GM18868 (cell line): ENCODE measurements around the gene TRIM21.
A peak's percentile ranks its signal among the peaks of the same experiment; 100 is the strongest.
"Not testable (repeated sequence)": the region's sequence is repeated elsewhere in the genome, so short reads cannot be mapped to it uniquely, and the experiment has no call there.

ENCODE experiments used
- ATAC-seq: cut with Tn5 transposase; IDR thresholded peaks from one replicate; pipeline ENCODE4 v1.9.1; 2021; ENCODE audit warnings: mild to moderate bottlenecking, moderate library complexity; ENCODE audit not compliant: unreplicated experiment

TRIM21 gene

DNA sequence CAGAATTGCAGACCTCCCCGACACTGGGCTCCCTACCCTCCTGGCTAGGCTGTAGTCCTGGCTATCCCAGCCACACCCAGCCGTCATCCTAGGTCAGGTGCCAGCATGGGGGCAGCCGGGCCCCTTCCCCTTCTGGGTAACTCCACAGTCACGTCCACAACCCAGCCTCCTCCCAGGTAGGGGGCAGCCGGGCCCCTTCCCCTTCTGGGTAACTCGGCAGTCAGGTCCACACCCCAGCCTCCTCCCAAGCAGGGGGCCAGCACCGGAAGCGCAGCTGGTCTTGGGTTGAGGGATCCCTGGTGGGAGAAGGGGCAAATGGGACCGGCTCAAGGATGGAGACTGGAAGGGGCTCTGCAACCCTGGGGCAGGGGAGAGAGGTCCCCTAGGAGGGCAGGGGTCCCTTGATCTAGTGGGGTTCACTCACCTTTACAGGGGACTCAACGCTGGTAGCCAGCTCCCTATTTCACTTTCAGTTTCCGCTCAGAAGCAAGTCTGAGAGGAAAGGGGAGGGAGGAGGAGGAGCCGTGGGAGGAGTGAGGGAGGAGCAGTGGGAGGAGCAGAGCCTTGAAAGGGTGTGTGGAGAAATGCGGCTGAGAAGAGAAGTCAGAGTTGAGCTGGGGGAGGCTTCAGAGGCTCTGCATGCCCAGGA lies at the start of gene TRIM21:
TRIM21 (minus strand) TSS at position 494 of the 649 bp plus-strand sequence. CDS start 3,293 bp downstream, outside the sequence.
- peak; percentile 100 for ATAC-seq

DNA sequence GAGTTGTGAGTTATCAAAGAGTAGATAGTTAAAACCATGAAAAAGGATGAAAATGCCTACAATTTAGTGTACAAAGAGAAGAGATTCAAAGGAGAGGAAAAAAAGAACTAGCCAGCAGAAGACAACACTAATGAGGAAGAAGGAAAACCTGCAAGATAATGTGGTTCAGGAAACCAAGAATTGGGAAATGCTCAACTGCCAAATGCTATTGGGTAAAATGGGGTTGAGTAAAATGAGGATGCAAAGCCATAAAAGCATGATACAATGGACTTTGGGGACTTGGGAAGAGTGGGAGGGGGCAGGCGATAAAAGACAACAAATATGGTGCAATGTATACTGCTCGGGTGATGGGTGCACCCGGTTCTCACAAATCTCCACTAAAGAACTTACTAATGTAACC lies 48.0 kb upstream of the TRIM21 start:
- no peak for ATAC-seq

DNA sequence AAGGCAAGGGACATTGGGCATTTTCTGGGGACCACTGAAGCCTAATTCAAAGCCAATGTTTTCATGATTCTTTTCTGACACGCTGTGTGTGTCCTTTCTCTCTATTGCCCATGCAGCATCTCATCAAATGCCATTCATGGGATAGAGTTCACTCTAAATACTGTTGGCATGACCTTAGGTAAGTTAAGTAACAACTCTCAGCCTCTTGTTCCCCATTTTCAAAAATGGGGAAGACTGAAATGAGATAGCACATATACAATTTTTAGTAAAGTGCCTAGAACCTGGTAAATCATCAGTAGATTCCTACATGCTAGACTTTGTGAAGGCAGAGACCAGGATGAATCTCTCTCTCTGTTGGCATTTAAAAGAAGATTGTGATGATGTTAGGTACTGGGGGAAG lies 42.9 kb upstream of the TRIM21 start:
- no peak for ATAC-seq

DNA sequence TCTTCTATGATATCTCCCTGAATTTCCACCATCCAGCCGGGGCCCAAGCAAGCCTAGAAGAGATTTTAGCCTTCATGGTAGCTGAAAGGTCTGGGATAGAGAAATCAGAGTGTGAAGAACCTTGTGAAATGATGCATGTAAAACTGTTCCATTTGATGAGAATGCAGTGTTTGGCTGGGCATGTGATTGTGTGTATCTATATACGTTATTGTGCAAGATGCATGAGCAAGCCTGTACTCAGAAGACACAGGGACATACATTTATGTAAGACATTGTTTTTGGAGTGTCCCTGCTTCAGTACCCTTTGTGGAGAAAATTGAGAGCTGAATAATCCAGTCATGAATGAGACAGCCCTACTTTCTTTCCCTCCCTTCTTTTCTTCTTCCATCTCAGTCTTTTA lies 40.4 kb upstream of the TRIM21 start:
- ATAC-seq, result no peak

DNA sequence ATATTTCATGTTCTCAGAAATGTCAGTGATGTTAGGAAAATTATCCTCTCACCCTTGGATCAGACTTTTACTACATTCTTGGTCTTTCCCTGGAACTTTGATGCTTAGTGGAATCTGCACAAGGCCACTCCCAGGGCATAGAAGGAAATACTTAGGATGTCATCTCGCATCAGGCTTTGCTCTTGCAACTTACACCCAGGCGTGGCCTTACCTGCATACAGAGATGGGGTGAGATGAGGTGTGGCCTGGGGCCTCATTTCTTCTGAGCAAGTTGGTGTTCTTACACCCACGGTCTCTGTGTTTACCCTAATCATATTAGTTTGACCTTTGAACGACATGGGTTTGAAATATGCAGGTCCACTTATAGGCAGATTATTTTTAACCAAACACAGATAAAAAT lies 36.5 kb upstream of the TRIM21 start:
- no peak for ATAC-seq

DNA sequence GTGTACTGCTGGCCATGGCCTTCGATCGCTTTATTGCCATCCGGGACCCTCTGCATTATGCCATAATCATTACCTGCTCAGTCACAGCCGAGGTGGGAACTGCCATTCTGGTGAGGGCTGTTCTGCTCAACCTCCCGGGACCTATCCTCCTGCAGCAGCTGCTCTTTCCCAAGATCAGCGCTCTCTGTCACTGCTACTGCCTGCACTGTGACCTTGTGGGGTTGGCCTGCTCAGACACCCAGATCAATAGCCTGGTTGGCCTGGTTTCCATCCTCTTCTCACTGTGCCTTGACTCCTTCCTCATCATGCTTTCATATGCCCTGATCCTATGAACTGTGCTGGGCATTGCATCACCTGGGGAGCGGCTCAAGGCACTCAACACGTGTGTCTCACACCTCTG lies 24.9 kb upstream of the TRIM21 start:
- no peak for ATAC-seq

DNA sequence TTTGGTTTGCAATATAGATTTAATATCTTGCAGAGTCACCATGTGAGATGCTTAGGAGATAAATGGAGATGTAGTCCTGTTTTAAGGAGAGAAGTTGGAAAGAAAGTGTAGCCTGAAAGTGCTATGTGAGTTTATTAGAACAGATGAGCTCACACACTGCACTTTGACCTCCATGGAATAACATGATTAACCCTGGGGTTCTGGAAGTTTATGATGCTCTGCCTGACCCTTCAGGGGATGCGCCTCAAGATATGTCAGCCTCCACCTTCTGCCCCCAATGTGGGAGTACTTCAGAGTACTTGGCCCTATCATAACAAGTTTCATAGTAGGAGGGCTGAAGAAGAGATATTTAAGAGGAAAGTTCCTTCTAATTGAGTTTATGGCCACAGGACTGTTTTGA lies 23.3 kb upstream of the TRIM21 start:
- no peak for ATAC-seq

DNA sequence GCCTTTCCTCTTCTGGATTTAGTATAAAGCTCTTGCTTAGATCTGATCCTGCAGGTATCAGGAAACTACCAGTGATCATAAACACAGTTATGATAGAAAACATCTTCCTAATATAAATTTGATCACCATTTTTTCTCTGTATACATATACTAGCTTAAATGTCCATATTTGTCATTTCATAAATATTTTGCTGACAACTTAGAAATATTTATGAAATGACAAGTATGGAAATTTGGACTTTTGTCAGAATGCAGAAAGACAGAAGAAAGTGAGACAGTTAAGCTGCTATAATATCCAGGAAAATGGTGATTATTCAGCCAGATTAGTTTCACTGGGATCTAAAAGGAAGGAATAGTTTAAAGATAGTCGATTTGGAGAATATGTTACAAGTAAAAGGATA lies 22.8 kb upstream of the TRIM21 start:
- no peak for ATAC-seq

DNA sequence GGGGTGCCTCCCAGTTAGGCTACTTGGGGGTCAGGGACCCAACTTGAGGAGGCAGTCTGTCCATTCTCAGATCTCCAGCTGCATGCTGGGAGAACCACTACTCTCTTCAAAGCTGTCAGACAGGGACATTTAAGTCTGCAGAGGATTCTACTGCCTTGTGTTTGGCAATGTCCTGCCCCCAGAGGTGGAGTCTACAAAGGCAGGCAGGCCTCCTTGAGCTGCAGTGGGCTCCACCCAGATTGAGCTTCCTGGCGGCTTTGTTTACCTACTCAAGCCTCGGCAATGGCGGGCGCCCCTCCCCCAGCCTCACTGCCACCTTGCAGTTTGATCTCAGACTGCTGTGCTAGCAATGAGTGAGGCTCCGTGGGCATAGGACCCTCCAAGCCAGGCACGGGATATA lies 12.7 kb upstream of the TRIM21 start:
- not testable (repeated sequence) for ATAC-seq

DNA sequence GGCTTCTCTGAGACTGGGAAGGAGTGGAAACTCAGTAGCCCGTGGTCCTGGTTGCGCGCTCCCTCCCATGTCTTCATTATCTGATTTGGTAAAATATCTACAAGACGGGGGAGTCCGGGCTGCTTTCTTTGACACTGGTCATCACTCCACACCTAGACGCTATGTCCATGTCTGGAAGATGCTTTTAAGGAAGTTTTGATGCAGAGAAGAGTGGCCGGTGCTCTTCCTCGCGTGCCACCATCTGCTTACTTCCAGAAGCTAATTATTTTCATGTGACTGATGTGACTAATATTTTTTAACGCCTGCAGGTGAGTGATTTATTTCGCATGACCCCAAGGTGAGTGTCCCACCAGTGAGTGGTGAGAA lies 339 bp upstream of the TRIM21 start:
- no peak for ATAC-seq

DNA sequence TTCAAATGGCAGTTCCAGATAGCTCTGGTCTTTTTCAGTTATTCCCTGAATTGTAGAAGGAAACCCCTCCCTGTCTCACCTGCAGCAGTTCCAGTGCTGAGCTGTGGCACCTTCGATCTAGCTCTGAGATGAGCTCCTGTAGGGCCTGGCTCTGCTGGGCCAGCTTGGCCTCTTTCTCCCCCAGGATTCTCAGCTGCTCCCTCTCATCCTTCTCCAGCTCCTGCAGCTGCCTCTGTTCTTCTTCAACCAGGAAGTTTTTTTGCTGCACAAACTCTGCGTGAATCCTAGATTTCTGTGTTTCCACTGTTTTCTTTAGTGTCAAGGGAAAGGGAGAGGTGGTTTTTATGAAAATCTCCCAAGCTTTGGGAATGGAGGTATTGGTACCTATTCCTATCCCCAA lies 5.3 kb downstream of the TRIM21 start:
- no peak for ATAC-seq

DNA sequence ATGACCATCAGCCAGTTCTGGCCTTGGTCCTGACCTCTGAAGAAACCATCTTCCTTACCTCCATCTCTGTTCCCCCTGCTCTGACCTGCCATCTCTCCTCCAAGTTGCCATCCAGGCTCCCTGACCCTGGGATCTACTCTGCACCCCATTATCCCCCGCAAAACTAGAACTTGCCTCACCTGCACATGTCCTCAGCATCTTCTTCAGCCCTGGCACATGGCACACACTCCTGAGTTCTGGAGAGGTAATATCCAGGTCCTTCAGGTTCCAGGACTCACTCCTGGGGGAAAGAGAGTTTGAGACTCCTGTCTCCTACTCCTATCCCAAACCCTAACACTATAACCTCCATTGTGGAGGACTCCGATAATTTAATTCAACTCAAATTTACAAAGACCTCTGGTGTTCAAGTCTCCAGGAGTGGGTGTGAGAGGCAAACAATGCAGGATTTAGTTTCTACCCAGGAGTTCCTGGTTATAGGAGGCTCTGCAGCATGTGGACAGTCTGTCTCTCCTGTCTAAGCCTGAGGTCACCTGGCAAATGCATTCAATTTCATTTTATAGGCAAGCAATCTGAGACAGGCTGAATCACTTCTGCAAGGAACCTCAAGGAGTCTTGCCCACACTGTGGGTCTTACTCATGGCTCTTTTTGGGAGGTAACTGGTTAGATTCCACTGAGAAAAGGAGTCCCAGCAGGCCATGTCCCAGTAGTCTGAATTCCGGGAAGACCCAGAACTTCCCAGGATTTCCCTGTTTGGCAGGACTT lies 7.3 kb downstream of the TRIM21 start:
- no peak for ATAC-seq

DNA sequence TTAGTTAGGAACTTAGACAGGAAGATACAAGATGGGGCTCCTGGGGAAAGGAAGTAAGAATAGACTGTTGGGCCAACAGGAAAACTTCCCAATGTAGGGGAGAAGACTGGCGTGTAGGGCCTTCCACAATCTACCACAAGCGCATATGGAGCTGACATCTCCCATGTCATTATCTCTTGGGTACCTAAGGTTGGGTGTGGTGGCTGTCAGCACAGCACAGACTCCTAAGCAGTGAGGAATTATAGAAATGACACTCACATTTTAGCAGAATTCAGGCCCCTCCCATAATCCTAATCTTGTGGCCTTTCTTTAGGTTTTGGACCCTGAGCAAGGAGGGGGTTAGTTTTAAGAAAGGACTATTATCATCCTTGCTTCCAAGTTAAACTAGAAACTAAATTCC lies 11.6 kb downstream of the TRIM21 start:
- ATAC-seq, result no peak

DNA sequence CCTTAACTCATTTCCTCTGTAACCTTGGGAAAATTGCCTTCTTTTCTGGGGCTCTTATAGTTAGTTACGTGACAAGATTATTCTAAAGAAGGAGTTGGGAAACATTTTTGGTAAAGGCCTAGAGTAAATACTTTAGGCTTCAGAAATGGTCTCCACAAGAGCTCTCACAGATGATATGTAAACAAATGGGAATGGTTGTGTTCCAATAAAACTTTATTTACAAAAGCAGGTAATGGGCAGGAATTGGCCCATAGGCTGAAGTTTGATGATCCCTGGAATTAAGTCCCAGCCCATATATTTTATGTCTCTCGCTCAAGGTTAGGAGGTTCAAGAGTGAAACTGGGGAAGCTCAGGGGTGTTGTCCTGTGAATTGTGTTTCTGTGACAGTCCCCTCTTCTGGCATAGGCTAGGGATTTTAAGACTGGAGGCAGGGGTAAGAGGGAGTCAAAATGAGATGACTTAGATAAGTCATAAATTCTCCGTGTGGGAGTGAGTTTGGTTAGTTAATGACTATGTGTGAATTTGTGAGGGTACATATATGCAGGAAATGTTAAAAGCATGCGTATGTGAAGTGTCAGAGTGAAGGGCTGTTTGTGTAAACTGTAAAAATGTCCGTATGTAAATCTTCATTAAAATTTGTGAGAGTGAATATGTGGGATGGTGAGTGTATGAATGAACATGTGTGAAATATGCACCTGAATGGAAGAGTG lies 17.9 kb downstream of the TRIM21 start:
- ATAC-seq, result no peak

DNA sequence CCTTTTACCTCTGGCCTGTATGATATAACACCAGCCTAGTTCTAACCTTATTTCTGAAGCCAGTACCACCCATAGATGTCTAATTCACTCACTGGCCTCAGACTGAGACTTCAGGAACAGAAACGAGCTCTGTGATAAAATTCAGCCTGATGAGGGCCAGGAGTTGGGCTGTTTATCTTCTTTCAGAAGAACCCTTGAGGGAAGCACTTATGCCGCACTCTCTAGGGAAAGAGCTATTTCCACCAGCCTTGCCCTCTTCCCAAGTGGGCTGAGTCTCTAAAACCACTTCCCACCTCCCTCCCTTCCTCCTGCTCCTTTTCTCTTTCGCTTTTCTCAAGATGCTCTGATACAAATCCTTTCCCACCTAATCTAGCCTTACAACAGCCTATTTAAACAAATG lies 23.3 kb downstream of the TRIM21 start:
- ATAC-seq, result no peak

DNA sequence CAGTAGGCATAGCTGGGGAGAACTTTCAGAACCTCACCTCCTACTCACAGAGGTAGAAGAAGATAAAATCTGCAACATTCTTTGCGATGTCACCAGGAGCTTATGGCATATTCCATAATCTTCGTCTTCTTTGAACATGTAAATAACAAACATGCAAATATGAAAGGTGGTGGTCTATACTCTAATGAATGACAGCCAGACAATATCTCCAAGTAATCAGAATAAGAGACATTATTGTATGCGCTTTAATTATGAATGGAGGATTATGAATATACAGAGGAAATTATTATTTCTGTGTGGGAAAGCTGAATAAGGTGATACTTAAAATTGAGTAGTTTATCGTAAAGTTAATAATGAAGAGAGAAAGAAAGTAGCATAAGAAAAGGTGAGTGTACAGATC lies 25.2 kb downstream of the TRIM21 start, which contains the start of gene OR52B4:
OR52B4 (minus strand) TSS at position 101 of the 400 bp plus-strand sequence; CDS start at position 10, 91 bp downstream.
- no peak for ATAC-seq

DNA sequence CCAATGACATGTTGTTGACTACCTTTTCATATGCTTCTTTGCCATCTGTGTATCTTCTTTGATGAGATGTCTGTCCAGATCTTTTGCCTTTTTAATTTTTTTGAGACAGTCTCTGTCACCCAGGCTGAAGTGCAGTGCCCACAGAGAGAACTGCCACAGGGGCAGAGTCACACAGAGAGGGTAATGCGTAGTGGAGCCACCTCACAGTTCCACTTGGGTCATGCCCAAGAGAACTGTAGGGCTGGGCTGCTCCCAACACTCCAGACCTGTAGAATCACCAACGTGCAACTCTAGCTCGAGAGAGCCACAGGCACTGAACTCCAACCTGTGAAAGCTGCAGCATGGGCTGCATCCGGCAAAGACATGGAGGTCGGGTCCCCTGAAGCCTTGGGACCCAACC lies 45.4 kb downstream of the TRIM21 start:
- not testable (repeated sequence) for ATAC-seq

DNA sequence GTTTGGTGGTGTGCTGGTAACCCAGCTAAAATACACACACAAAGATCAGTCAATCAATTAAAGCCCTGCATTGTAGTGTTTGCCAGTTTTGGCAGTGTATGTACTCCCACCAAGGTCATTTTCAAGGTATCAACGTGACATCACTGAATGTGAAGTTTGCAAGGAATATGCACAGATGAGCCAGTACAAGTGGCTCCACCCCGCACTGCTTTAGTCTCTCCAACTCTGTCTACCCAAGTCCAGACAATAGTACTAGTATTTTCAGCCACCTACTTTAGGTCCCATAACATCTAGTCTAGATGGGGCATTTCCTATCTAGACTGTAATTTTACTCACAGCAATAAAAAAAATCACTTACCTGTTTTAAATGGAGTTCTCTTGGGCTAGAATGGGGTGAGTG lies 48.1 kb downstream of the TRIM21 start:
- not testable (repeated sequence) for ATAC-seq
